NCI-H2196 treated with DMSO at 0.1 percent for 48 hours (cell line): ENCODE measurements around the gene PALM3.
"Not testable (repeated sequence)": the region's sequence is repeated elsewhere in the genome, so short reads cannot be mapped to it uniquely, and the experiment has no call there.

ENCODE experiments used
- DNase-seq: peaks from one replicate; lab custom pipeline; 2025; ENCODE audit not compliant: unreplicated experiment; lab: John Stamatoyannopoulos, UW

PALM3 gene

GRCh38 chr19:14061081-14061749, 661 bp downstream of the PALM3 start:
- no peak for DNase-seq

- no peak for DNase-seq
These were observed 2.2 kb downstream of the PALM3 start for GRCh38 chr19:14059652-14060155.

GRCh38 chr19:14059093-14059480, 2.8 kb downstream of the PALM3 start:
- DNase-seq, result no peak

GRCh38 chr19:14058182-14059092, 3.4 kb downstream of the PALM3 start:
- DNase-seq, result no peak

- no peak for DNase-seq
These were observed 5.0 kb downstream of the PALM3 start for GRCh38 chr19:14056741-14057356.

- no peak for DNase-seq
These were observed 5.7 kb downstream of the PALM3 start for GRCh38 chr19:14056069-14056666.

- DNase-seq, result no peak
These were observed 6.5 kb downstream of the PALM3 start for GRCh38 chr19:14055396-14055795.

GRCh38 chr19:14054721-14055120, 7.2 kb downstream of the PALM3 start:
- DNase-seq, result no peak

GRCh38 chr19:14054099-14054498, 7.8 kb downstream of the PALM3 start:
- no peak for DNase-seq

- no peak for DNase-seq
These were observed 8.4 kb downstream of the PALM3 start for GRCh38 chr19:14053500-14053899.

GRCh38 chr19:14053032-14053431, 8.8 kb downstream of the PALM3 start:
- DNase-seq, result no peak

GRCh38 chr19:14052470-14052869, 9.4 kb downstream of the PALM3 start:
- DNase-seq, result no peak

- no peak for DNase-seq
These were observed 9.9 kb downstream of the PALM3 start for GRCh38 chr19:14051980-14052379.

GRCh38 chr19:14050961-14051360, 10.9 kb downstream of the PALM3 start:
- not testable (repeated sequence) for DNase-seq

- DNase-seq, result no peak
These were observed 11.4 kb downstream of the PALM3 start for GRCh38 chr19:14050512-14050911.

GRCh38 chr19:14048443-14049153, 13.3 kb downstream of the PALM3 start:
- no peak for DNase-seq

GRCh38 chr19:14047866-14048265, 14.0 kb downstream of the PALM3 start:
- not testable (repeated sequence) for DNase-seq

GRCh38 chr19:14042659-14043608, 18.9 kb downstream of the PALM3 start:
- peak; percentile 41 for DNase-seq

- DNase-seq, result no peak
These were observed 22.7 kb downstream of the PALM3 start for GRCh38 chr19:14039181-14039580.
